Lower leg skin (tissue), 3 donors: ENCODE results near the gene CGB1.

Source experiments
- CTCF ChIP-seq, 3 donors: fragments of 450-650 bp; IDR thresholded peaks; one replicate each; pipeline ENCODE4 v1.5.1; 2016; ENCODE audit warnings: antibody characterized with exemption in 3 of 3, mild to moderate bottlenecking in 3 of 3, moderate library complexity in 2 of 3
- POLR2A ChIP-seq, 2 donors: fragments of 450-650 bp; IDR thresholded peaks; one replicate each; pipeline ENCODE4 v1.6.1; 2016 to 2017; ENCODE audit warnings: antibody characterized with exemption in 2 of 2, mild to moderate bottlenecking in 1 of 2, moderate library complexity in 1 of 2

GRCh38 chr19:49059053-49059452, 22.4 kb upstream of the CGB1 start:
- TF ChIP-seq CTCF (IDR thresholded peaks at IDR 0.05) = no peak
- no peak for TF ChIP-seq POLR2A (IDR thresholded peaks at IDR 0.05)
